B cell (primary cell): ENCODE data around the gene KRTAP10-5. TPM values are rescaled to one million over a fixed set of nuclear protein-coding genes. Genes with fewer than 3 reads are reported as not detected.

Experiments used
- ATAC-seq: fragments of 200-7000 bp; cut with Tn5 transposase; one replicate; pipeline ENCODE4 v1.10.0; 2021; ENCODE audit warnings: low read depth, mild to moderate bottlenecking, moderate number of reproducible peaks, moderate library complexity
- CTCF ChIA-PET: fragments of 350-600 bp; sonication (Branson Sonifier 250); formaldehyde crosslinking; loops from one replicate; lab custom pipeline; 2021; ENCODE audit warnings: antibody characterized with exemption, inconsistent platforms; lab: Charles Lee
- POLR2A ChIA-PET: fragments of 350-600 bp; sonication (Branson Sonifier 250); formaldehyde crosslinking; loops from one replicate; lab custom pipeline; 2021; ENCODE audit warnings: antibody characterized with exemption; lab: Charles Lee
- DNase-seq: peaks from one replicate; pipeline ENCODE4 v3.0.0; 2013
- H2AFZ ChIP-seq: 2 replicates; pipeline ENCODE4 v1.6.1; 2012; ENCODE audit warnings: mild to moderate bottlenecking, low read depth, low read length; ENCODE audit not compliant: insufficient read depth, poor library complexity, severe bottlenecking
- H3K27ac ChIP-seq, 2 donors: 1 replicate in 1 of 2; 2 replicates in 1 of 2; pipeline ENCODE4 v1.5.1; 2012 to 2013; ENCODE audit warnings: low read length in 2 of 2, mild to moderate bottlenecking in 2 of 2, moderate library complexity in 1 of 2
- H3K27me3 ChIP-seq, 4 experiments: fragments of 200-600 bp in 1 of 4; sonication (generic) in 1 of 4; replicated peaks in 1 of 4; 1 replicate in 2 of 4; 2 replicates in 2 of 4; pipeline versions ENCODE4 v1.6.1 to v1.7.0; 2013 to 2016; ENCODE audit warnings: low read length in 3 of 4, mild to moderate bottlenecking in 2 of 4, mixed read lengths in 1 of 4, moderate library complexity in 1 of 4; ENCODE audit not compliant: insufficient read depth in 4 of 4, control insufficient read depth in 3 of 4; ENCODE audit errors: control extremely low read depth in 1 of 4
- H3K36me3 ChIP-seq, 2 experiments: replicated peaks in 1 of 2; 1 replicate in 1 of 2; 2 replicates in 1 of 2; pipeline versions ENCODE4 v1.6.1 to v1.7.1; 2013; ENCODE audit warnings: low read length in 1 of 2; ENCODE audit not compliant: insufficient read depth in 2 of 2, control insufficient read depth in 1 of 2; ENCODE audit errors: control extremely low read depth in 1 of 2, extremely low read depth in 1 of 2
- H3K4me1 ChIP-seq, 2 donors: fragments of 200-600 bp in 1 of 2; sonication (generic) in 1 of 2; 1 replicate in 1 of 2; 2 replicates in 1 of 2; pipeline versions ENCODE4 v1.5.1 to v1.6.1; 2013 to 2017; ENCODE audit warnings: low read length in 2 of 2; ENCODE audit not compliant: control insufficient read depth in 2 of 2, insufficient read depth in 2 of 2
- H3K4me2 ChIP-seq: replicated peaks from 2 replicates; pipeline ENCODE3; 2012; ENCODE audit warnings: mild to moderate bottlenecking, low read depth, low read length; ENCODE audit not compliant: poor library complexity, severe bottlenecking
- H3K4me3 ChIP-seq, 5 experiments: fragments of 200-600 bp in 1 of 5; sonication (generic) in 1 of 5; 1 replicate in 3 of 5; 2 replicates in 2 of 5; pipeline versions ENCODE4 v1.5.1 to v1.7.0; 2011 to 2016; ENCODE audit warnings: low read length in 4 of 5, mild to moderate bottlenecking in 4 of 5, low read depth in 2 of 5, control low read depth in 1 of 5, moderate library complexity in 1 of 5; ENCODE audit not compliant: insufficient read depth in 1 of 5; ENCODE audit errors: control extremely low read depth in 1 of 5, extremely low read depth in 1 of 5
- H3K79me2 ChIP-seq: fragments of 200-600 bp; sonication (generic); one replicate; pipeline ENCODE4 v1.6.0; 2016; ENCODE audit warnings: low read length; ENCODE audit not compliant: control insufficient read depth, insufficient read depth
- H3K9ac ChIP-seq: fragments of 200-600 bp; sonication (generic); 2 replicates; pipeline ENCODE4 v1.6.1; 2017; ENCODE audit warnings: mild to moderate bottlenecking, low read length, moderate library complexity
- H3K9me3 ChIP-seq, 3 donors: one replicate each; pipeline versions ENCODE4 v1.6.1 to v1.7.1; 2013; ENCODE audit warnings: low read length in 2 of 3; ENCODE audit not compliant: control insufficient read depth in 2 of 3, insufficient read depth in 1 of 3; ENCODE audit errors: control extremely low read depth in 1 of 3
- H4K20me1 ChIP-seq: 2 replicates; pipeline ENCODE4 v1.6.0; 2012; ENCODE audit warnings: mild to moderate bottlenecking, low read length; ENCODE audit not compliant: insufficient read depth, control insufficient read depth, poor library complexity, severe bottlenecking
- H3K27ac Mint-ChIP-seq: one replicate; pipeline ENCODE4 v1.8.0; 2021; ENCODE audit warnings: mixed read lengths
- H3K27me3 Mint-ChIP-seq: one replicate; pipeline ENCODE4 v1.8.0; 2021; ENCODE audit warnings: mixed read lengths
- H3K4me1 Mint-ChIP-seq: one replicate; pipeline ENCODE4 v1.8.0; 2021; ENCODE audit warnings: mixed read lengths
- H3K4me3 Mint-ChIP-seq: one replicate; pipeline ENCODE4 v1.8.0; 2021; ENCODE audit warnings: mixed read lengths
- H3K9me3 Mint-ChIP-seq: one replicate; pipeline ENCODE4 v1.8.0; 2022; ENCODE audit warnings: mixed read lengths; ENCODE audit not compliant: insufficient read depth
- CTCF ChIP-seq: fragments of 200-600 bp; IDR thresholded peaks from one replicate; pipeline ENCODE4 v1.8.0; 2022; ENCODE audit warnings: antibody characterized with exemption, mild to moderate bottlenecking
- EZH2 ChIP-seq: IDR thresholded peaks from 2 replicates; pipeline ENCODE4 v1.6.1; 2012; ENCODE audit warnings: borderline replicate concordance, low read depth, mild to moderate bottlenecking, moderate library complexity, low read length; ENCODE audit not compliant: insufficient read depth, poor library complexity, severe bottlenecking
- WGBS: methylation state at CpG from one replicate; pipeline ENCODE4 v1.1.5; 2013; ENCODE audit warnings: missing lambda C conversion rate; ENCODE audit not compliant: insufficient coverage; 5-methylcytosine and 5-hydroxymethylcytosine counted together
- intact Hi-C: fragments of 100-400 bp; cut with micrococcal nuclease; formaldehyde crosslinking; loops from one replicate; pipeline ENCODE4 v1.10.0; 2022
- polyA plus RNA-seq: library from polyadenylated mRNA; depleted of rRNA; stranded (reverse); fragments of >200 nt; gene quantifications from 2 replicates; pipeline ENCODE4 v1.2.3, GENCODE V29; 2012
- total RNA-seq, 2 donors: library from RNA; stranded (reverse); fragments of 120-200 nt in 1 of 2; gene quantifications; 1 replicate in 1 of 2; 2 replicates in 1 of 2; pipeline versions ENCODE4 v1.2.3 to v1.2.4, GENCODE V29; 2013 to 2022

The KRTAP10-5 gene
- total and polyA plus RNA-seq, 2 donors (not counting 1 experiment from before 2014, with no cell fraction given), result not detected

GRCh38 chr21:44575307-44576024 lies 4.9 kb downstream of the KRTAP10-5 start:
- H2AFZ ChIP-seq, result no peak overlapping the region
- Mint-ChIP-seq H3K4me3 (no peak overlapping the region), H3K27me3 (peaks cover 30% of the 10 kb centered on the region), H3K9me3 (peaks cover 5% of the 10 kb centered on the region), H3K4me1 (no peaks in the 10 kb centered on the region), H3K27ac (no peak overlapping the region)
- no peaks in the 10 kb centered on the region for H3K36me3 ChIP-seq
- H3K27me3 ChIP-seq, result peaks cover 0 to 4% (median 0%) of the 10 kb centered on the region in 4 experiments
- no peak overlapping the region for H3K9ac ChIP-seq
- POLR2A ChIA-PET, result no interaction called here
- no peak for DNase-seq
- no peak for TF ChIP-seq EZH2
- TF ChIP-seq CTCF, result no peak
- 95% methylated on average over 13 of the region's 20 CpGs for WGBS
- intact Hi-C loops, result no loop called here
- H3K79me2 ChIP-seq, result no peaks in the 10 kb centered on the region
- H3K4me2 ChIP-seq, result no peak overlapping the region
- H3K27ac ChIP-seq, result no peak overlapping the region
- ATAC-seq, result no peak
- H4K20me1 ChIP-seq, result no peaks in the 10 kb centered on the region
- H3K9me3 ChIP-seq, result peaks cover 0 to 52% (median 11%) of the 10 kb centered on the region in 3 donors
- H3K4me1 ChIP-seq, result no peaks in the 10 kb centered on the region
- CTCF ChIA-PET, result no interaction called here
- H3K4me3 ChIP-seq, result no peak overlapping the region

- Histone ChIP-seq H3K79me2 (no peaks in the 10 kb centered on the region), H4K20me1 (no peaks in the 10 kb centered on the region), H3K27ac (no peak overlapping the region), H3K9me3 (peaks cover 0 to 44% (median 11%) of the 10 kb centered on the region in 3 donors), H3K9ac (no peak overlapping the region), H3K4me2 (no peak overlapping the region), H3K4me1 (no peaks in the 10 kb centered on the region), H2AFZ (no peak overlapping the region), H3K36me3 (no peaks in the 10 kb centered on the region), H3K4me3 (no peak overlapping the region), H3K27me3 (peaks cover 0 to 4% (median 0%) of the 10 kb centered on the region in 4 experiments)
- ATAC-seq, result no peak
- no peak overlapping the region for H3K4me3 Mint-ChIP-seq
- ChIA-PET POLR2A (no interaction called here), CTCF (no interaction called here)
- H3K27ac Mint-ChIP-seq, result no peak overlapping the region
- intact Hi-C loops, result no loop called here
- H3K9me3 Mint-ChIP-seq, result peaks cover 5% of the 10 kb centered on the region
- 51% methylated on average over 19 of the region's 21 CpGs for WGBS
- no peaks in the 10 kb centered on the region for H3K4me1 Mint-ChIP-seq
- TF ChIP-seq CTCF (no peak), EZH2 (no peak)
- H3K27me3 Mint-ChIP-seq, result peaks cover 30% of the 10 kb centered on the region
- no peak for DNase-seq
These were observed 5.7 kb downstream of the KRTAP10-5 start for GRCh38 chr21:44574457-44575306.
